ENCODE results near the gene LRBA. TPM values are rescaled to one million over a fixed set of nuclear protein-coding genes. Genes with fewer than 3 reads are reported as not detected.

LRBA gene
- total RNA-seq, 1 experiment from 2014 or later: 55.3 TPM

DNA sequence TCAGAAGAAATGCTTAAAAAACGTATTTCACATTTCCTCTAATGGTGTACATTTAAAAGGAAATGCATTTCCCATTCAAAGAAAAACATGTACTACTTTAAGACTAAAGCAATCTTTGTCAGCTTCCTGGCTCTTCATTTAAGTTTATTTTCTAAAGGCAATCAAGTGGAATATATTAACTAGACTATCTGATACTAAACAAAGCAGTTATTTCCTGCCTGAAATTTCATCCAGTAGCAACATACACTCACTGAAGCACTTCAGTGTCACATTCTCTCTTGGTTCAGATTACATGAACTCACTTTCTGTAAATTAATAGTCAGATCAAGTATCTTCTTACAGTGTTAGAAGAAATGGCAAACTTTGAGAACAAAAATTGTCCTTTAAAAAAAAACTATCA lies 42.5 kb downstream of the LRBA start:
- Histone ChIP-seq H2BK12ac (ENCODE audit: insufficient read length, low read depth, low read length) (no peak overlapping the region), H4K91ac (ENCODE audit: insufficient read length, low read depth, low read length) (no peak overlapping the region), H3K14ac (ENCODE audit: insufficient read depth, low read length) (no peak overlapping the region), H2BK120ac (ENCODE audit: low read depth, low read length, poor library complexity, severe bottlenecking) (no peak overlapping the region), H3K23me2 (ENCODE audit: insufficient read length, low read depth, low read length, poor library complexity, severe bottlenecking) (no peaks in the 10 kb centered on the region), H2BK20ac (ENCODE audit: low read depth, low read length, poor library complexity, severe bottlenecking) (no peak overlapping the region), H3K79me2 (ENCODE audit: insufficient read depth, low read length) (peaks cover 9% of the 10 kb centered on the region; the same call in 1 of the 2 replicates), H3K79me1 (ENCODE audit: insufficient read depth, low read depth, low read length, poor library complexity, severe bottlenecking) (peaks cover 14% of the 10 kb centered on the region), H4K20me1 (ENCODE audit: control insufficient read depth, insufficient read depth, insufficient read length) (no peaks in the 10 kb centered on the region), H3K9ac (ENCODE audit: extremely low read depth, insufficient read length, low read length) (no peak overlapping the region), H4K8ac (replicated peaks; ENCODE audit: insufficient read length, low read depth, low read length) (no peak overlapping the region), H3K9me3 (ENCODE audit: control insufficient read depth, low read depth, low read length) (no peaks in the 10 kb centered on the region), H3K4me1 (ENCODE audit: insufficient read depth, low read length) (no peaks in the 10 kb centered on the region; the same call in 1 of the 2 replicates), H3T11ph (ENCODE audit: low read length) (no peak overlapping the region), H3K27me3 (ENCODE audit: insufficient read depth, low read length) (no peaks in the 10 kb centered on the region), H3K4me2 (ENCODE audit: insufficient read depth, insufficient read length, low read length) (no peak overlapping the region), H2BK5ac (ENCODE audit: insufficient read length, low read length) (no peak overlapping the region), H3K27ac (ENCODE audit: insufficient read length, low read depth, low read length) (no peak overlapping the region), H3K23ac (ENCODE audit: insufficient read length, low read depth, low read length) (no peak overlapping the region), H2AFZ (ENCODE audit: low read length) (no peak overlapping the region), H2AK5ac (ENCODE audit: insufficient read length, low read length) (no peak overlapping the region), H4K5ac (ENCODE audit: insufficient read length, low read depth, low read length) (no peak overlapping the region), H3K4ac (ENCODE audit: low read depth, low read length) (no peak overlapping the region), H3K18ac (ENCODE audit: insufficient read length, low read depth, low read length) (no peak overlapping the region), H3K56ac (ENCODE audit: insufficient read length, low read depth, low read length) (no peak overlapping the region), H2BK15ac (ENCODE audit: low read depth, low read length) (no peak overlapping the region)
- no peak for DNase-seq
- no CpG with 5 or more reads among the region's 1 CpG for WGBS (ENCODE audit: extremely low coverage, insufficient read length, low lambda C conversion rate)
- H3K9me3 Mint-ChIP-seq: no peaks in the 10 kb centered on the region
- peaks cover 0 to 4% (median 0%) of the 10 kb centered on the region in 3 experiments; a peak in 2 of 7 replicates for H3K36me3 Mint-ChIP-seq (ENCODE audit: insufficient read depth in 1 of 3, low read depth in 3 of 3)
- H3K27ac Mint-ChIP-seq: no peak overlapping the region; a peak in 1 of 7 replicates
- TF ChIP-seq, protein P1, sequence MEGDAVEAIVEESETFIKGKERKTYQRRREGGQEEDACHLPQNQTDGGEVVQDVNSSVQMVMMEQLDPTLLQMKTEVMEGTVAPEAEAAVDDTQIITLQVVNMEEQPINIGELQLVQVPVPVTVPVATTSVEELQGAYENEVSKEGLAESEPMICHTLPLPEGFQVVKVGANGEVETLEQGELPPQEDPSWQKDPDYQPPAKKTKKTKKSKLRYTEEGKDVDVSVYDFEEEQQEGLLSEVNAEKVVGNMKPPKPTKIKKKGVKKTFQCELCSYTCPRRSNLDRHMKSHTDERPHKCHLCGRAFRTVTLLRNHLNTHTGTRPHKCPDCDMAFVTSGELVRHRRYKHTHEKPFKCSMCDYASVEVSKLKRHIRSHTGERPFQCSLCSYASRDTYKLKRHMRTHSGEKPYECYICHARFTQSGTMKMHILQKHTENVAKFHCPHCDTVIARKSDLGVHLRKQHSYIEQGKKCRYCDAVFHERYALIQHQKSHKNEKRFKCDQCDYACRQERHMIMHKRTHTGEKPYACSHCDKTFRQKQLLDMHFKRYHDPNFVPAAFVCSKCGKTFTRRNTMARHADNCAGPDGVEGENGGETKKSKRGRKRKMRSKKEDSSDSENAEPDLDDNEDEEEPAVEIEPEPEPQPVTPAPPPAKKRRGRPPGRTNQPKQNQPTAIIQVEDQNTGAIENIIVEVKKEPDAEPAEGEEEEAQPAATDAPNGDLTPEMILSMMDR (conservative IDR thresholded peaks at IDR 0.05): no peak
- H3K27me3 Mint-ChIP-seq (ENCODE audit: low read depth): no peaks in the 10 kb centered on the region
- peaks cover 9 to 18% of the 10 kb centered on the region in 2 experiments for H3K4me1 Mint-ChIP-seq
- H3K4me3 Mint-ChIP-seq: no peak overlapping the region
